Esophagus muscularis mucosa (tissue), 4 donors: ENCODE measurements around the gene PLXNB3. TPM values are rescaled to one million over a fixed set of nuclear protein-coding genes. Genes with fewer than 3 reads are reported as not detected.
A peak's percentile ranks its signal among the peaks of the same experiment; 100 is the strongest.

Experiments
- DNase-seq: peaks from one replicate; pipeline ENCODE4 v3.0.0-alpha.2; 2017; ENCODE audit errors: extremely low spot score
- H3K27ac ChIP-seq, 4 donors: fragments of 200-600 bp; sonication (generic); replicated peaks in 1 of 4; 1 replicate in 3 of 4; 2 replicates in 1 of 4; pipeline ENCODE4 v1.5.1; 2016 to 2019; ENCODE audit warnings: mild to moderate bottlenecking in 1 of 4
- H3K27me3 ChIP-seq, 4 donors: fragments of 200-600 bp; sonication (generic); one replicate each; pipeline versions ENCODE4 v1.5.1 to v1.6.0; 2016 to 2019
- H3K36me3 ChIP-seq, 4 donors: fragments of 200-600 bp; sonication (generic); one replicate each; pipeline ENCODE4 v1.5.1; 2016 to 2019
- H3K4me1 ChIP-seq, 4 donors: fragments of 200-600 bp; sonication (generic); one replicate each; pipeline ENCODE4 v1.5.1; 2016 to 2019
- H3K4me3 ChIP-seq, 4 donors: fragments of 200-600 bp; sonication (generic); 1 replicate in 2 of 4; 2 replicates in 2 of 4; pipeline ENCODE4 v1.5.1; 2016 to 2019; ENCODE audit warnings: mild to moderate bottlenecking in 4 of 4, moderate library complexity in 1 of 4
- H3K9me3 ChIP-seq, 4 donors: fragments of 200-600 bp; sonication (generic); 1 replicate in 3 of 4; 2 replicates in 1 of 4; pipeline ENCODE4 v1.5.1; 2016 to 2019
- EP300 ChIP-seq: sonication (generic); formaldehyde crosslinking; IDR thresholded peaks from one replicate; pipeline ENCODE4 v1.6.1; 2017; ENCODE audit warnings: antibody characterized with exemption
- POLR2A ChIP-seq: fragments of 450-650 bp; IDR thresholded peaks from one replicate; pipeline ENCODE4 v1.6.1; 2017; ENCODE audit warnings: antibody characterized with exemption, moderate library complexity, mild to moderate bottlenecking, low read depth
- POLR2AphosphoS5 ChIP-seq, 2 donors: sonication (generic); formaldehyde crosslinking; IDR thresholded peaks; one replicate each; pipeline ENCODE4 v1.6.1; 2017; ENCODE audit warnings: antibody characterized with exemption in 2 of 2
- WGBS: methylation state at CpG from one replicate; pipeline ENCODE4 v1.1.5; 2018; 5-methylcytosine and 5-hydroxymethylcytosine counted together
- intact Hi-C: fragments of 100-400 bp; cut with DNase I; formaldehyde crosslinking; loops from one replicate; pipeline ENCODE4 v1.15.1; 2023
- total RNA-seq, 4 donors: library from RNA; depleted of rRNA; stranded (reverse); fragments of >200 nt; gene quantifications; one replicate each; pipeline versions ENCODE4 v1.1.0 to v1.2.1, GENCODE V29; 2016
- TF ChIP-seq, protein P1 (sequence below), 3 experiments: fragments of 200-600 bp in 2 of 3; fragments of 450-650 bp in 1 of 3; sonication (generic) in 2 of 3; IDR thresholded peaks; one replicate each; pipeline ENCODE4 v1.5.1; 2017 to 2019; ENCODE audit warnings: antibody characterized with exemption in 3 of 3, mild to moderate bottlenecking in 2 of 3, moderate library complexity in 1 of 3

PLXNB3 gene
- total RNA-seq, 4 donors from 2014 or later: 6.1 to 21.9 (median 17.6) TPM

DNA sequence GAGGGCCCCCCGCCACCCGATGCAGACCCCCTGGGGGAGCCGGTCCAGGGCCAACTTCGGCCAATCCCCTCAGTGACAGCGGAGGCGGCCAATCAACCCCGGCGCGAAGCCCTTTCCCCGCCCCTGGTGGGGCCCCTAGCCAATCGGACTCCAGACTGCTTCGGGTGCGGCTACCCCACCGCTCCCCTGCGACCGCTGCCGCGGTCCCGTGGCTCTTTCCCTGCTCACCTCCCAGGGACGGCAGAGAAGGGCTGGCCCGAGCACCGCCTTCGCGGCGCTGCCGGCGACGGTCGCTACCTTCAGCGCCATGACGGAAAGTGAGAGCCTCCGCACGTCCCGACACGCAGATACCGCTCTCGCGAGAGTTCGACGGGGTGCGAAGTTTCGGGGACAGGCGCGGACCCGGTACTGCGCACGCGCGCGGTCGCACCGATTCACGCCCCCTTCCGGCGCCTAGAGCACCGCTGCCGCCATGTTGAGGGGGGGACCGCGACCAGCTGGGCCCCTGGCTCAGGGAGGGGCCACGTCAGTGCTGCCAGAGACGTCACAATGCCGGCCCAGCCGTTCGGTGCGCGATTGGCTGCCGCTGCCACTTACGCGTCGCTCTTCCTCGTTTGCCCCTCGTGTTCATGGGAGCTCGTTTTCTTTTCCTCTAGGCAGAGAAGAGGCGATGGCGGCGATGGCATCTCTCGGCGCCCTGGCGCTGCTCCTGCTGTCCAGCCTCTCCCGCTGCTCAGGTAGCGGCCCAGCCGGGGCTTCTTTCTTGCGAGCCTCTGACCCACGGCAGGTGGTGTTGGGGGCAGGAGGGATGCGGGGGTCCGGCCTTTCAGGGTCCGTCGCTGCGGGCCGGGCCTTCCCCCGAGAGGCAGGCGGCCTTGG lies 30.2 kb downstream of the PLXNB3 start, which contains the start of the genes IDH3G and SSR4:
Gene IDH3G, minus strand, starts transcription at position 358 of the 879 bp plus-strand sequence. Its CDS starts 49 bp downstream, at position 309.
Gene SSR4, plus strand, starts transcription at position 651 of the 879 bp plus-strand sequence. Its CDS starts 20 bp downstream, at position 671.
- intact Hi-C loops: no loop called here
- Histone ChIP-seq H3K36me3 (peaks cover 0 to 42% (median 32%) of the 10 kb centered on the region in 4 donors), H3K4me3 (peak within 1 kb of the TSS; percentile 65 to 81 (median 70)), H3K27me3 (no peaks in the 10 kb centered on the region), H3K27ac (peak within 1 kb of the TSS; percentile 92 to 96 (median 94)), H3K9me3 (peaks cover 0 to 26% (median 0%) of the 10 kb centered on the region in 4 donors), H3K4me1 (peaks cover 17 to 63% (median 51%) of the 10 kb centered on the region in 4 donors)
- peak; percentile 95 for DNase-seq
- WGBS: 44% methylated on average over 30 of the region's 92 CpGs
- TF ChIP-seq POLR2AphosphoS5 (IDR thresholded peaks at IDR 0.05): peak; percentile 80 to 85
- TF ChIP-seq, protein P1, sequence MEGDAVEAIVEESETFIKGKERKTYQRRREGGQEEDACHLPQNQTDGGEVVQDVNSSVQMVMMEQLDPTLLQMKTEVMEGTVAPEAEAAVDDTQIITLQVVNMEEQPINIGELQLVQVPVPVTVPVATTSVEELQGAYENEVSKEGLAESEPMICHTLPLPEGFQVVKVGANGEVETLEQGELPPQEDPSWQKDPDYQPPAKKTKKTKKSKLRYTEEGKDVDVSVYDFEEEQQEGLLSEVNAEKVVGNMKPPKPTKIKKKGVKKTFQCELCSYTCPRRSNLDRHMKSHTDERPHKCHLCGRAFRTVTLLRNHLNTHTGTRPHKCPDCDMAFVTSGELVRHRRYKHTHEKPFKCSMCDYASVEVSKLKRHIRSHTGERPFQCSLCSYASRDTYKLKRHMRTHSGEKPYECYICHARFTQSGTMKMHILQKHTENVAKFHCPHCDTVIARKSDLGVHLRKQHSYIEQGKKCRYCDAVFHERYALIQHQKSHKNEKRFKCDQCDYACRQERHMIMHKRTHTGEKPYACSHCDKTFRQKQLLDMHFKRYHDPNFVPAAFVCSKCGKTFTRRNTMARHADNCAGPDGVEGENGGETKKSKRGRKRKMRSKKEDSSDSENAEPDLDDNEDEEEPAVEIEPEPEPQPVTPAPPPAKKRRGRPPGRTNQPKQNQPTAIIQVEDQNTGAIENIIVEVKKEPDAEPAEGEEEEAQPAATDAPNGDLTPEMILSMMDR (IDR thresholded peaks at IDR 0.05): peak in 1 of 3 experiments; percentile 14
- TF ChIP-seq POLR2A: no peak
- TF ChIP-seq EP300: no peak

DNA sequence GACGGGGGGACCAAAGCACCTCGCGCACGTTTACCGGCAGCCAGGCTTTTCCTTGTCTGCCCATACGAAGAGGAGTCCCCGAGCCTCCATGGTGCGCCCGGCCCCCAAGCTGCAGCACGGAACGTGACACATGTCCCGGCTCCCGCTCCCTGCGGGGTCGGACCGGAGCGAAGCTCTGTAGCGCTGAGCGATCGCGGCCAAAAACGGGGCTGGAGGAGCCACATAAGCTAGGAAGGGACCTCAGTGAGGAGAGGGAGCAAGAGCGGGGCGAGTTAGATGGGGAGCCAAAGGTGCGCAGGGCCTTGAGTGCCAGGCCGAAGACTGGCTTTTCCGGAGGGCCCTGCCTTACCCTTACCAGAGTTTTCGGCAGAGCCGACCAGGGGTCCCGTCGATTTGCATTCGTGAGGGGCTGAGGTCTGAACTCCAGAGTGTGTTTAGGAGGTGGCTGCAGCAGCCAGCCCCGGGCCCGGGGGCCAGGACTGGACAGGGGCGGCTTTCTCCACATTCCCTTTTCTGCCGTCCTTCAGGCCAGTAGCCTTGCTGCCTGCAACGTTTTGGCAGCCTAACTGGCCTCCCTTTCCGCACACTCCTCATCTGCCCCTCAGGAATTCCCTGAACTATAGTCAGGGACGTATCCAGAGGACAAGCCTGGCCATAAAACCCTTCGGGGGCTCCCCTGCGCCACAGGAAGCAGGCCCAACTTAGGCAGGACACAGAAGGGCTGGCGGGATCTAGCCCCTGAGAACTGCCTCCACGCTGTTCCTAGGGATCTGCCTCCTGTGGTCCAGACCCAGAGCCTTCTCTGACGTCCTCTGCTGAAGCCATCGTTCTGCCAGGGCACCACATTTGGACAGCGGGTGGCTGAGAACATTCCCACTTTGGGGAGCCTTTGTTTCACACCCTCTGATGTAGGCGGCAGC lies 31.1 kb downstream of the PLXNB3 start:
- H3K27me3 ChIP-seq: no peaks in the 10 kb centered on the region
- intact Hi-C loops: no loop called here
- H3K27ac ChIP-seq: peak overlapping the region; percentile 92 to 96 (median 94)
- H3K4me1 ChIP-seq: peaks cover 17 to 62% (median 51%) of the 10 kb centered on the region in 4 donors
- H3K36me3 ChIP-seq: peaks cover 0 to 34% (median 25%) of the 10 kb centered on the region in 4 donors
- WGBS: 45% methylated on average over 34 of the region's 47 CpGs
- peak overlapping the region; percentile 65 to 81 (median 70) for H3K4me3 ChIP-seq
- H3K9me3 ChIP-seq: peaks cover 0 to 26% (median 0%) of the 10 kb centered on the region in 4 donors
- no peak for DNase-seq
- no peak for TF ChIP-seq EP300
- TF ChIP-seq, protein P1 (IDR thresholded peaks at IDR 0.05): no peak
- no peak for TF ChIP-seq POLR2AphosphoS5 (IDR thresholded peaks at IDR 0.05)

DNA sequence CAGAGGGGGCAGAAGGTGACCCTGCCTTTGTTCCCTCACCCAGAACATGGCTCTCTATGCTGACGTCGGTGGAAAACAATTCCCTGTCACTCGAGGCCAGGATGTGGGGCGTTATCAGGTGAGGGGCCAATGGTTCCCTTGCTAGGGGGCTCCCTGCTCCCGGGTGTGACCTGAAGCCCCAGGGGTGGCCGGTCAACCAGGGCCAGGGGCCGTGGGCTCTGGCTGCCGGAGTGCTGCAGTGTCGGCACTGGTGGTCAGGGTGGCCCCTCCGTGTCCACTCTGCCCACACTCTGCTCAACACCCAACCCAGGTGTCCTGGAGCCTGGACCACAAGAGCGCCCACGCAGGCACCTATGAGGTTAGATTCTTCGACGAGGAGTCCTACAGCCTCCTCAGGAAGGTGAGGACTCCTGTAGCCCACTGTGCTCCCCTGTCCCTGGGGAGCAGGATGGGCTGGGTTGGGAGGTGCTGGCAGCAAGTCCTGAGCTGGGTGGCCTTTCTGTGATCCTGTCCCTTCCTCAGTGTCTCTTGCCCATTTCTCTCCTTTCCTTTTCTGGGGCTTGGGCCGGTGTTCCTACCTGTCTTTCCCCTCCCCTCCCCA lies 33.5 kb downstream of the PLXNB3 start:
- no peak for DNase-seq
- 95% methylated on average over 9 of the region's 15 CpGs for WGBS
- Histone ChIP-seq H3K27me3 (no peaks in the 10 kb centered on the region), H3K4me1 (peaks cover 15 to 38% (median 34%) of the 10 kb centered on the region in 4 donors), H3K27ac (no peak overlapping the region), H3K4me3 (no peak overlapping the region), H3K9me3 (peaks cover 0 to 26% (median 0%) of the 10 kb centered on the region in 4 donors), H3K36me3 (peaks cover 0 to 29% (median 23%) of the 10 kb centered on the region in 4 donors)
- intact Hi-C loops: no loop called here
- TF ChIP-seq, protein P1 (IDR thresholded peaks at IDR 0.05): no peak
- no peak for TF ChIP-seq POLR2AphosphoS5 (IDR thresholded peaks at IDR 0.05)
- TF ChIP-seq POLR2A: no peak
- no peak for TF ChIP-seq EP300

DNA sequence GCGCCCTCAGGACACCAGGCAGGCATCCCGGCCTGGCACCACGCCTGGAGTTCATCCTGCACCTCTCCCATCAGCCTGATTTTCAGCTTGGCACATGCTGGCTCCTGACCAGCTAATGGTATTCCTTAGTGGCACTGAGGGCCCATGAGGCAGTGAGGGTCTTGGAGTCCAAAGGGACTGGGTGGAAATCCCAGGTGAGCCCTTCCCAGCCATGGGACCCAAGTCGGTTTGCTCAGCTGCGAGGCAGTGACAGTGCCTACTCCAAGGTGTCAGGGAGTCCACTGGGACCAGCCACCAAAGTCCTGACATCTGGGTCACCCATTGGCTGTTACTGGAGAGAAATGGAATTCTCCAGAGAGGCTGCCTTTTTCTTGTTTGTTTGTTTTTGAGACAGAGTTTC lies 35.3 kb downstream of the PLXNB3 start:
- intact Hi-C loops: no loop called here
- DNase-seq: no peak
- no peak overlapping the region for H3K4me3 ChIP-seq
- peaks cover 6 to 28% (median 24%) of the 10 kb centered on the region in 4 donors for H3K4me1 ChIP-seq
- H3K27me3 ChIP-seq: no peaks in the 10 kb centered on the region
- peaks cover 0 to 36% (median 29%) of the 10 kb centered on the region in 4 donors for H3K36me3 ChIP-seq
- peaks cover 0 to 18% (median 0%) of the 10 kb centered on the region in 4 donors for H3K9me3 ChIP-seq
- 92% methylated on average over 2 of the region's 5 CpGs for WGBS
- no peak overlapping the region for H3K27ac ChIP-seq
- TF ChIP-seq POLR2AphosphoS5 (IDR thresholded peaks at IDR 0.05) (no peak), POLR2A (no peak), EP300 (no peak)
- TF ChIP-seq, protein P1 (IDR thresholded peaks at IDR 0.05): no peak
